Measurements from ENCODE around the gene GID4. TPM values are rescaled to one million over a fixed set of nuclear protein-coding genes. Genes with fewer than 3 reads are reported as not detected.
"Not testable (repeated sequence)": the region's sequence is repeated elsewhere in the genome, so short reads cannot be mapped to it uniquely, and the experiment has no call there.

The GID4 gene
- total RNA-seq, 2 experiments from 2014 or later, result 3.4 to 3.7 TPM

- Mint-ChIP-seq H3K27ac (no peak overlapping the region), H3K9me3 (no peaks in the 10 kb centered on the region), H3K4me1 (ENCODE audit: low read depth) (no peaks in the 10 kb centered on the region), H3K27me3 (no peaks in the 10 kb centered on the region), H3K4me3 (no peak overlapping the region), H3K36me3 (ENCODE audit: low read depth) (no peaks in the 10 kb centered on the region)
- no peaks in the 10 kb centered on the region for H3K9me3 ChIP-seq (ENCODE audit: control insufficient read depth in 1 of 2, insufficient read depth in 1 of 2, low read length in 2 of 2)
- ATAC-seq (ENCODE audit: poor library complexity) (no peak), DNase-seq (no peak)
- ChIA-PET POLR2A (no interaction called here), CTCF (no interaction called here)
- intact Hi-C loops (cut with DNase I, micrococcal nuclease), result no loop called here
- H3K4me3 ChIP-seq (ENCODE audit: low read length), result no peak overlapping the region
- H3K27me3 ChIP-seq (ENCODE audit: control insufficient read depth in 1 of 2, insufficient read depth in 2 of 2, low read length in 2 of 2), result no peaks in the 10 kb centered on the region
- no peaks in the 10 kb centered on the region for H3K36me3 ChIP-seq (ENCODE audit: insufficient read depth, low read length)
- H3K27ac ChIP-seq (ENCODE audit: low read depth in 1 of 2, low read length in 2 of 2), result no peak overlapping the region
- TF ChIP-seq, protein P1, sequence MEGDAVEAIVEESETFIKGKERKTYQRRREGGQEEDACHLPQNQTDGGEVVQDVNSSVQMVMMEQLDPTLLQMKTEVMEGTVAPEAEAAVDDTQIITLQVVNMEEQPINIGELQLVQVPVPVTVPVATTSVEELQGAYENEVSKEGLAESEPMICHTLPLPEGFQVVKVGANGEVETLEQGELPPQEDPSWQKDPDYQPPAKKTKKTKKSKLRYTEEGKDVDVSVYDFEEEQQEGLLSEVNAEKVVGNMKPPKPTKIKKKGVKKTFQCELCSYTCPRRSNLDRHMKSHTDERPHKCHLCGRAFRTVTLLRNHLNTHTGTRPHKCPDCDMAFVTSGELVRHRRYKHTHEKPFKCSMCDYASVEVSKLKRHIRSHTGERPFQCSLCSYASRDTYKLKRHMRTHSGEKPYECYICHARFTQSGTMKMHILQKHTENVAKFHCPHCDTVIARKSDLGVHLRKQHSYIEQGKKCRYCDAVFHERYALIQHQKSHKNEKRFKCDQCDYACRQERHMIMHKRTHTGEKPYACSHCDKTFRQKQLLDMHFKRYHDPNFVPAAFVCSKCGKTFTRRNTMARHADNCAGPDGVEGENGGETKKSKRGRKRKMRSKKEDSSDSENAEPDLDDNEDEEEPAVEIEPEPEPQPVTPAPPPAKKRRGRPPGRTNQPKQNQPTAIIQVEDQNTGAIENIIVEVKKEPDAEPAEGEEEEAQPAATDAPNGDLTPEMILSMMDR (IDR thresholded peaks at IDR 0.05), result no peak
- H3K4me1 ChIP-seq (ENCODE audit: insufficient read depth, low read length), result no peaks in the 10 kb centered on the region
Measured at GRCh38 chr17:17993366-17993765, 45.8 kb upstream of the GID4 start.

GRCh38 chr17:17993852-17994251 lies 45.4 kb upstream of the GID4 start:
- CTCF ChIA-PET, result no interaction called here
- Mint-ChIP-seq H3K27ac (no peak overlapping the region), H3K9me3 (no peaks in the 10 kb centered on the region), H3K27me3 (no peaks in the 10 kb centered on the region), H3K4me1 (ENCODE audit: low read depth) (no peaks in the 10 kb centered on the region), H3K36me3 (ENCODE audit: low read depth) (no peaks in the 10 kb centered on the region), H3K4me3 (no peak overlapping the region)
- TF ChIP-seq, protein P1 (IDR thresholded peaks at IDR 0.05), result no peak
- H3K27ac ChIP-seq (ENCODE audit: low read depth in 1 of 2, low read length in 2 of 2), result no peak overlapping the region
- no peaks in the 10 kb centered on the region for H3K27me3 ChIP-seq (ENCODE audit: control insufficient read depth in 1 of 2, insufficient read depth in 2 of 2, low read length in 2 of 2)
- intact Hi-C loops (cut with DNase I, micrococcal nuclease), result no loop called here
- no peaks in the 10 kb centered on the region for H3K36me3 ChIP-seq (ENCODE audit: insufficient read depth, low read length)
- no peak for ATAC-seq (ENCODE audit: poor library complexity)
- no peaks in the 10 kb centered on the region for H3K4me1 ChIP-seq (ENCODE audit: insufficient read depth, low read length)
- POLR2A ChIA-PET, result no interaction called here
- no peak overlapping the region for H3K4me3 ChIP-seq (ENCODE audit: low read length)
- DNase-seq, result no peak
- H3K9me3 ChIP-seq (ENCODE audit: control insufficient read depth in 1 of 2, insufficient read depth in 1 of 2, low read length in 2 of 2), result no peaks in the 10 kb centered on the region

GRCh38 chr17:17994271-17995069 lies 44.7 kb upstream of the GID4 start:
- Histone ChIP-seq H3K9me3 (ENCODE audit: control insufficient read depth in 1 of 2, insufficient read depth in 1 of 2, low read length in 2 of 2) (no peaks in the 10 kb centered on the region), H3K36me3 (ENCODE audit: insufficient read depth, low read length) (no peaks in the 10 kb centered on the region), H3K27ac (ENCODE audit: low read depth in 1 of 2, low read length in 2 of 2) (no peak overlapping the region), H3K4me1 (ENCODE audit: insufficient read depth, low read length) (no peaks in the 10 kb centered on the region), H3K4me3 (ENCODE audit: low read length) (no peak overlapping the region), H3K27me3 (ENCODE audit: control insufficient read depth in 1 of 2, insufficient read depth in 2 of 2, low read length in 2 of 2) (no peaks in the 10 kb centered on the region)
- POLR2A ChIA-PET, result no interaction called here
- intact Hi-C loops (cut with DNase I, micrococcal nuclease), result no loop called here
- peak in 3 of 14 experiments; percentile 15 to 38 (median 21) for DNase-seq
- Mint-ChIP-seq H3K4me3 (no peak overlapping the region), H3K4me1 (ENCODE audit: low read depth) (no peaks in the 10 kb centered on the region), H3K9me3 (no peaks in the 10 kb centered on the region), H3K27ac (no peak overlapping the region), H3K27me3 (no peaks in the 10 kb centered on the region), H3K36me3 (ENCODE audit: low read depth) (no peaks in the 10 kb centered on the region)
- ATAC-seq (ENCODE audit: poor library complexity), result no peak
- CTCF ChIA-PET, result interaction anchor here (0.6 kb wide), 1 partner anchor 7 kb away, joined by 7 read pairs; no protein-coding TSS in a partner anchor
- TF ChIP-seq, protein P1 (IDR thresholded peaks at IDR 0.05), result no peak

DNA sequence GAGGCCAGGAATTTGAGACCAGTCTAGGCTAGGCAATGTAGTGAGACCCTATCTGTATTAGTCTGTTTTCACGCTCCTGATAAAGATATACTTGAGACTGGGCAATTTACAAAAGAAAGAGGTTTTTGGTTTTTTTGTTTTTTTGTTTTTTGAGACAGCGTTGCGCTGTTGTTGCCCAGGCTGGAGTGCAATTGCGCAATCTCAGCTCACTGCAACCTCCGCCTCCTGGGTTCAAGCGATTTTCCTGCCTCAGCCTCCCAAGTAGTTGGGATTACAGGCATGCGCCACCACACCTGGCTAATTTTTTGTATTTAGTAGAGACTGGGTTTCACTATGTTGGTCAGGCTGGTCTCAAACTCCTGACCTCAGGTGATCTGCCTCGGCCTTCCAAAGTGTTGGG lies 43.3 kb upstream of the GID4 start:
- H3K27ac Mint-ChIP-seq; H3K9me3 ChIP-seq (ENCODE audit: control insufficient read depth in 1 of 2, insufficient read depth in 1 of 2, low read length in 2 of 2); H3K27me3 Mint-ChIP-seq; H3K4me1 ChIP-seq (ENCODE audit: insufficient read depth, low read length); DNase-seq; CTCF ChIA-PET; intact Hi-C loops (cut with DNase I, micrococcal nuclease); H3K27me3 ChIP-seq (ENCODE audit: control insufficient read depth in 1 of 2, insufficient read depth in 2 of 2, low read length in 2 of 2); H3K4me1 Mint-ChIP-seq (ENCODE audit: low read depth); H3K27ac ChIP-seq (ENCODE audit: low read depth in 1 of 2, low read length in 2 of 2); H3K36me3 ChIP-seq (ENCODE audit: insufficient read depth, low read length); POLR2A ChIA-PET; H3K4me3 ChIP-seq (ENCODE audit: low read length); ATAC-seq (ENCODE audit: poor library complexity); H3K9me3 Mint-ChIP-seq; H3K4me3 Mint-ChIP-seq; H3K36me3 Mint-ChIP-seq (ENCODE audit: low read depth): not testable (repeated sequence)

Measured in CD4-positive, alpha-beta T cell (primary cell).